ENCODE data around the gene DHRS13.

DHRS13 gene

GRCh38 chr17:28907709-28908475 is 5.0 kb upstream of the DHRS13 start:
- TF ChIP-seq CTCF (conservative IDR thresholded peaks at IDR 0.05) = no peak
- peak overlapping the region; percentile 17 for H3K27ac ChIP-seq

DNA sequence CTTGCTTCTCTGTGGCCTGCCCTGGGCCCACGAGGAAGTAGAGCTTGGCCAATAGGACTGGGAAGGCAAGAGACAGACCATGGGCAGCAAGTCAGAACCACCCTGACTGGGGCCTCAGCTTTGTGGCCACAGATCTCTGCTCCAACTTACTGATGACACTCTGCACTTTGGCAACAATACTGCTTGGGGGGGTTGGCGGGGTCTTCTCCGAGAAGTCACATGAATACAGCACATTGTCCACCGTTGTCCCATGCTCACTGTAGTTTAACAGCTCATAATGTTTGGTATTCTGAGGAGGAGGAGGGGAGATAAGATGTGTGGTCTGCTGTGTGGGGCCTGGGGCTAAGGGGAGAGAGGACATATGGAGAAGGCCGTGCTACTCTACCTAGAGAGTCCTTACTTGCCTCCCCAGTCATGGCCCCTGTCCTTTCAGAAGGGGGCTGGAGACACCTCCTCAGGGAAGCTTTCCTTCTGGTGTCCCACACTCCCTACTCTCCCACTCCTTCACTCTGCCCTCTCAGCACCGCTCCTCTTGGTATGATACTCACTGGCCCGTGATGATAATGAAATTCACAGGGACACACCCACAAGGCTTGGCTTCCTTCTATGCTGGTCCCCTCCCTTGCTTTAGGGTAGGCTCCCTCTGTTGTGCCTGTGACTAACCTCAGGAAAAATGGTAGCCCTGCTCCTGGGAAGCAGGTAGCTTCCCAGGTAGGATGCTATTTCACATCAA is 4.0 kb upstream of the DHRS13 start:
- H3K27ac ChIP-seq = 0 out of 2 replicates have a peak overlapping the region, but pooled peaks have one; percentile 2
- no peak for TF ChIP-seq CTCF (conservative IDR thresholded peaks at IDR 0.05)

DNA sequence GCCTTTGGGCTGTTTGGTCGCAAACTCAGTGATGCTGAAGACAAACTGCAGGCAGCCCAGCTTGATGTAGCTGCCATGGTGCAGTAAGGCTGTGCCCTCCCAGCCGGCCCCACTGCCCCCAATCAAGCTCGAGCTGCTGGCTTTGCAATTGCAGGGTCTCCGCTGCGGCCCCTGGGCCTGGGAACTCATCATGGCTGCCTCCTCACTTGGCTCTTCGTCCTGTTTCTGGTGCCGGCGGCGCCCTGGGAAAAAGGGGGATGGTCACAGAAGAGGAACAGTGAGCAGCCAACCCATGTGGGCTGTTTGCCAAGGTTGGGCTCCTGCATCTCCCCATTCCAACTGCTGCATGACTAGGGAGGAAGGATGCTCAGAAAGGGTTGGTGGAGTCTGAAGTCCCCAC is 3.4 kb upstream of the DHRS13 start:
- H3K27ac ChIP-seq = 0 out of 2 replicates have a peak overlapping the region, but pooled peaks have one; percentile 2
- TF ChIP-seq CTCF (conservative IDR thresholded peaks at IDR 0.05) = no peak

DNA sequence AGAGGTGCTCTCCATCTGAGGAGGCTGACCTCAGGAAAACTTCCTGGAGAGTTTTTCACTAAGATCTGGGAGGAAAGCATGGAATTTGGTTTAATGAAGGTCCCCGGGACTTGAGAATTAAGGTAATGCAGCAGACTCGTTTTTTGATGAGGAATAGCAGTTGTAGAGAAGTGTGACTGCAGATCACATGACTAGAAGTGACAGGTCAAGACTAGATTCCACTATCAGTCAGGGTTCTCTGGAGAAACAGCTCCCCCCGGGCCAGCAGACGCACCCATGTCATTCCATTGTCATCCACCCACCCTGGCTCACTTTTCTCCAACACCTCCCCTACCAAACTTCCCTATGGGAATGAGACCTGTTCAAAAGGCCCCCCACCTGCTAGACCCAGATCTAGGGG is 1.9 kb upstream of the DHRS13 start:
- H3K27ac ChIP-seq = peak overlapping the region; percentile 98
- TF ChIP-seq CTCF (conservative IDR thresholded peaks at IDR 0.05) = no peak

DNA sequence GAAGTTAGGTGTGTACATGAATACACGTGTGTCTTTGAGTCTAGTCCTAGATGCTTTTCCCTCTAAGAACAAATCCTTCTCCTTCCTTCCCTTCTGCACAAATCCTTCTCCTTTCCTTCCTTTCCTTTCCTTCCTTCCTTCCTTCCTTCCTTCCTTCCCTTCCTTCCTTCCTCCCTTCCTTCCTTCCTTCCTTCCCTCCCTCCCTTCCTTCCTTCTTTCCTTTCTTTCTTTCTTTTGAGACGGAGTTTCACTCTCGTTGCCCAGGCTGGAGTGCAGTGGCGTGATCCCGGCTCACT is 615 bp upstream of the DHRS13 start:
- H3K27ac ChIP-seq = peak overlapping the region; percentile 98

DNA sequence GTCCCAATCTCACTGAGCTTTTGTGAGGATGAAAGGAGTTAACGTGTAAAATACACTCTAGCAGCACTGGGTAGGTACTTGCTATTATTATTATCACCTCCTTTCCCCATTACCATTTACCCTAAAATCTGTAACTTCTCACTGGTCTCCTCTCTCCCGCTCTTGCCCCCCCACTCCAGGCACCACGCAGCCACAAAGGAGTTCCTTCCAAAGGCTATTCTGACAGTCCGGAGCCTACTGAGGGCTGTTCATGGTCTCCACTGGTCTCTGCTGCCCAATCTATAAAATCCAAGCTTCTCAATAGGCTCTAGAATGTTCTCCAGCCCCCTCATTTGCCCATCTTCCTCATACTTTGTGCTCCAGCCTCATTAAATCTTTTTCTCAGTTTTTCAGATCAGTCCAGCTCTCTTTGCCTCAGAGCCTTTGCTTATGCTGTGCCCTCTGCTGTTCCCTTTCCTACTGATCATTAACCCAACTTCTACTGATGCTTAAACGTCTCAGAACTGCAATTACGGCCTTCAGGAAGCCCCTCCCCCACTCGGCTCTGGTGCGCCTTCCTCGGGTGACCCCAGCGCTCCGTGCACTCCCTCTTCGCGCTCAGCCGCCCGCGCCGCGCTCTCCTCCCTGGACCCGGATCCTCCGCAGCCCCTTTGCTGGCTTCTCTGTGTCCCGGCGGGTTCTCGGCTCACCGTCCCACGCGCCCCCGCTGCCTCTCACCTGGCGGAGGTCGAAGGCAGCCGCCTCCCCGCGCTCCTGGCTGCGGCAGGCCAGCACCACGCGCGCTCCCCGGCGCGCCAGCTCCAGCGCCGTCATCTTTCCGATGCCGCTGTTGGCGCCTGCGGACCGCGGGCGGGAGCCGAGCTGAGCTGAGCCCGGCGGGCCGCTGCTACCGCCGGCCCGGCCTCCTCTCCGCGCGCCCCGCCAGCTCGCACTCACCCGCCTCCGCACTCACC is 737 bp downstream of the DHRS13 start:
- TF ChIP-seq CTCF (conservative IDR thresholded peaks at IDR 0.05) = no peak
- H3K27ac ChIP-seq = peak overlapping the region; percentile 98

DNA sequence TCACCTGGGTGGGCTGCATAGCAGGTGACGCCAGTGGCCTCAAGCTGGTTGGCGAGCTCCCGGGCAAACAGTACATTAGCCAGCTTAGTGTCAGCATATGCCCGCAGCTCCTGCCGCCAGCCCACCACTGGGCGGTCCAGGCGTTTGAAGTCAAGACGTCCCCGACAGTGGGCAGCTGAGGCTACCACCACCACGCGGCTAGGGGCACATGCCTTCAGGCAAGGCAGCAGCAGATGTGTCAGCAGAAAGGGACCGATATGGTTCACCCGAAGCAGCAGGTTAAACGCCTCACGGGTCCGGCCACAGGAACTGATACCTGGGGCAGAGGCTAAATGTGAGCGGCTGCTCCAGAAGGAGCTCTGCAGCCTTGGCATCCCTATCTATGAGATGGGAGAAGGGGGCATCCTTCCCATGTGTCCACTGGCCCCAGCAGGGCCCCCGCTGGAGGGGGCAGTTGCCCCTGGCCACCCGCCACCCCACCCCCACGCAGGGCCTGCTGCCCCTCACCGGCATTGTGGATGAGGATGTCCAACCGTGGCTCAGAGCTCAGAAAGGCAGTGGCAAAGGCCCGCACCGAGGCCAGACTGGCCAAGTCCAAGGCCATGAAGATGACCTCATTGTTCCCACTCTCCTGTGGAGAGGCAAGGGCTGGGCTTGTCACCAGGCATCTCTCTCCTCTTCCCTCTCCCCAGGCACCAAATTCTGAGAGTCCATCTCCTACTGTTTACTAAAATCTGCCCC is 1.7 kb downstream of the DHRS13 start:
- TF ChIP-seq CTCF (conservative IDR thresholded peaks at IDR 0.05) = no peak
- H3K27ac ChIP-seq = peak overlapping the region; percentile 98

Measured in VCaP (cell line).